H1 (cell line): ENCODE data around the gene ATAD3B. TPM values are rescaled to one million over a fixed set of nuclear protein-coding genes. Genes with fewer than 3 reads are reported as not detected.
"Not testable (repeated sequence)": the region's sequence is repeated elsewhere in the genome, so short reads cannot be mapped to it uniquely, and the experiment has no call there.

Experiments
- CTCF ChIA-PET: fragments of 300-600 bp; sonication (Branson Sonifier 250); formaldehyde crosslinking; loops from one replicate; lab custom pipeline; 2021; ENCODE audit not compliant: partially characterized antibody; lab: Charles Lee
- POLR2A ChIA-PET: fragments of 300-600 bp; sonication (Branson Sonifier 250); formaldehyde crosslinking; loops from one replicate; lab custom pipeline; 2021; ENCODE audit warnings: inconsistent platforms; ENCODE audit not compliant: partially characterized antibody; lab: Charles Lee
- DNase-seq, 2 experiments: peaks; one replicate each; pipeline versions ENCODE4 v3.0.0 to v3.0.0-alpha.2; 2010 to 2022; ENCODE audit warnings: low spot score in 2 of 2, low read depth in 1 of 2, mixed read lengths in 1 of 2
- FAIRE-seq: peaks from 2 replicates; lab custom pipeline; 2011; peaks lifted over from hg19 to GRCh38; lab: Jason Lieb, UNC
- H2AFZ ChIP-seq: 2 replicates; pipeline ENCODE4 v1.8.1; 2012; ENCODE audit warnings: low read length, inconsistent platforms
- H2AK5ac ChIP-seq: 2 replicates; pipeline ENCODE4 v1.6.1; 2013; ENCODE audit warnings: low read depth, low read length
- H2BK120ac ChIP-seq: replicated peaks from 2 replicates; pipeline ENCODE3; 2013; ENCODE audit warnings: low read depth, low read length, inconsistent platforms
- H2BK12ac ChIP-seq: 2 replicates; pipeline ENCODE4 v1.6.1; 2013; ENCODE audit warnings: low read depth, low read length
- H2BK15ac ChIP-seq: 2 replicates; pipeline ENCODE4 v1.6.1; 2013; ENCODE audit warnings: low read length
- H2BK20ac ChIP-seq: 2 replicates; pipeline ENCODE4 v1.6.1; 2013; ENCODE audit warnings: low read length
- H2BK5ac ChIP-seq: 2 replicates; pipeline ENCODE4 v1.6.1; 2013; ENCODE audit warnings: low read depth, low read length
- H3K14ac ChIP-seq: 2 replicates; pipeline ENCODE4 v1.6.1; 2013; ENCODE audit warnings: inconsistent platforms; ENCODE audit not compliant: insufficient read length
- H3K18ac ChIP-seq: 2 replicates; pipeline ENCODE4 v1.6.1; 2013; ENCODE audit warnings: low read length; ENCODE audit errors: extremely low read depth
- H3K23ac ChIP-seq: 2 replicates; pipeline ENCODE4 v1.6.1; 2013; ENCODE audit warnings: inconsistent platforms; ENCODE audit not compliant: insufficient read length
- H3K23me2 ChIP-seq: 2 replicates; pipeline ENCODE4 v1.6.1; 2013; ENCODE audit warnings: low read depth, low read length
- H3K27ac ChIP-seq: 2 replicates; pipeline ENCODE4 v1.6.1; 2011; ENCODE audit warnings: low read depth, low read length, inconsistent platforms
- H3K27me3 ChIP-seq, 4 experiments: replicated peaks in 1 of 4; 1 replicate in 1 of 4; 2 replicates in 3 of 4; pipeline versions ENCODE4 v1.6.1 to v1.8.1; 2011 to 2013; ENCODE audit warnings: low read length in 3 of 4, mild to moderate bottlenecking in 3 of 4, inconsistent platforms in 2 of 4, mixed read lengths in 2 of 4, moderate library complexity in 1 of 4; ENCODE audit not compliant: control insufficient read depth in 3 of 4, insufficient read depth in 3 of 4; ENCODE audit errors: extremely low read depth in 1 of 4
- H3K36me3 ChIP-seq, 4 experiments: 2 replicates each; pipeline versions ENCODE4 v1.6.1 to v1.8.1; 2011 to 2013; ENCODE audit warnings: mild to moderate bottlenecking in 4 of 4, low read length in 3 of 4, moderate library complexity in 2 of 4, control low read depth in 1 of 4, inconsistent platforms in 1 of 4; ENCODE audit not compliant: insufficient read depth in 4 of 4, control insufficient read depth in 2 of 4
- H3K4ac ChIP-seq: replicated peaks from 2 replicates; pipeline ENCODE3; 2013; ENCODE audit warnings: low read length, low read depth, mixed read lengths, inconsistent platforms; ENCODE audit not compliant: insufficient read length
- H3K4me1 ChIP-seq, 4 experiments: replicated peaks in 1 of 4; 1 replicate in 1 of 4; 2 replicates in 3 of 4; pipeline versions ENCODE4 v1.6.1 to v1.8.1; 2011 to 2013; ENCODE audit warnings: low read length in 3 of 4, inconsistent platforms in 2 of 4, mixed read lengths in 1 of 4; ENCODE audit not compliant: insufficient read depth in 4 of 4, control insufficient read depth in 3 of 4
- H3K4me2 ChIP-seq, 2 experiments: 2 replicates each; pipeline versions ENCODE4 v1.6.1 to v1.8.1; 2011 to 2013; ENCODE audit warnings: low read depth in 2 of 2, low read length in 2 of 2, control low read depth in 1 of 2, inconsistent platforms in 1 of 2, mild to moderate bottlenecking in 1 of 2; ENCODE audit not compliant: insufficient read depth in 1 of 2
- H3K4me3 ChIP-seq, 4 experiments: fragments of 200-600, 300-600 bp in 1 of 4; sonication (generic), shearing (Covaris generic), sonication (Bioruptor Twin) in 1 of 4; 2 replicates each; pipeline versions ENCODE4 v1.5.1 to v1.8.1; 2011 to 2016; ENCODE audit warnings: low read length in 4 of 4, low read depth in 3 of 4, control low read depth in 2 of 4, inconsistent platforms in 2 of 4, mild to moderate bottlenecking in 2 of 4, mixed read lengths in 1 of 4, moderate library complexity in 1 of 4; ENCODE audit not compliant: insufficient read depth in 2 of 4; ENCODE audit errors: extremely low read depth in 1 of 4
- H3K56ac ChIP-seq: replicated peaks from 2 replicates; pipeline ENCODE3; 2013; ENCODE audit warnings: low read depth, mild to moderate bottlenecking, mixed read lengths, low read length, inconsistent platforms; ENCODE audit not compliant: insufficient read length
- H3K79me1 ChIP-seq: 2 replicates; pipeline ENCODE4 v1.6.1; 2013; ENCODE audit warnings: low read depth, low read length, control low read depth
- H3K79me2 ChIP-seq, 2 experiments: 2 replicates each; pipeline versions ENCODE4 v1.6.1 to v1.8.1; 2012 to 2013; ENCODE audit warnings: low read length in 2 of 2, mild to moderate bottlenecking in 2 of 2, inconsistent platforms in 1 of 2; ENCODE audit not compliant: insufficient read depth in 2 of 2, control insufficient read depth in 1 of 2
- H3K9ac ChIP-seq, 4 experiments: replicated peaks in 1 of 4; 1 replicate in 1 of 4; 2 replicates in 3 of 4; pipeline versions ENCODE4 v1.6.1 to v1.8.1; 2011 to 2013; ENCODE audit warnings: low read depth in 3 of 4, low read length in 3 of 4, control low read depth in 2 of 4, mild to moderate bottlenecking in 2 of 4, moderate library complexity in 2 of 4, inconsistent platforms in 1 of 4; ENCODE audit errors: extremely low read depth in 1 of 4
- H3K9me3 ChIP-seq, 2 experiments: 2 replicates each; pipeline versions ENCODE4 v1.6.1 to v1.8.1; 2012 to 2013; ENCODE audit warnings: mild to moderate bottlenecking in 2 of 2, moderate library complexity in 2 of 2, control low read depth in 1 of 2, inconsistent platforms in 1 of 2, low read depth in 1 of 2, low read length in 1 of 2, mixed read lengths in 1 of 2; ENCODE audit not compliant: insufficient read depth in 2 of 2
- H4K20me1 ChIP-seq, 2 experiments: replicated peaks in 1 of 2; 2 replicates each; pipeline versions ENCODE3 to v1.8.1; 2011 to 2013; ENCODE audit warnings: inconsistent platforms in 2 of 2, low read length in 2 of 2, mild to moderate bottlenecking in 1 of 2; ENCODE audit not compliant: insufficient read depth in 2 of 2, control insufficient read depth in 1 of 2
- H4K5ac ChIP-seq: 2 replicates; pipeline ENCODE4 v1.6.1; 2013; ENCODE audit warnings: low read length, low read depth, mixed read lengths, inconsistent platforms; ENCODE audit not compliant: insufficient read length
- H4K8ac ChIP-seq: 2 replicates; pipeline ENCODE4 v1.8.0; 2013; ENCODE audit warnings: mild to moderate bottlenecking, moderate library complexity, low read length, inconsistent platforms; ENCODE audit not compliant: insufficient read depth; ENCODE audit errors: extremely low read depth
- H4K91ac ChIP-seq: replicated peaks from 2 replicates; pipeline ENCODE3; 2013; ENCODE audit warnings: low read length, mixed read lengths, inconsistent platforms; ENCODE audit not compliant: insufficient read length
- WGBS, 2 experiments: shearing (Covaris generic) in 1 of 2; methylation state at CpG; one replicate each; pipeline versions ENCODE4 v1.1.6 to v1.1.7; 2013 to 2015; ENCODE audit warnings: low lambda C conversion rate in 2 of 2, mixed read lengths in 2 of 2, inconsistent platforms in 1 of 2, low coverage in 1 of 2, missing lambda C conversion rate in 1 of 2; ENCODE audit not compliant: insufficient replicate concordance in 2 of 2, insufficient coverage in 1 of 2, insufficient read length in 1 of 2; ENCODE audit errors: extremely low coverage in 1 of 2, missing lambda C conversion rate in 1 of 2; 5-methylcytosine and 5-hydroxymethylcytosine counted together
- polyA plus RNA-seq, 7 experiments: library from polyadenylated mRNA; depleted of rRNA in 3 of 7; stranded (reverse) in 5 of 7; unstranded in 2 of 7; fragments of >200 nt in 5 of 7; fragments of 200-250 nt in 2 of 7; gene quantifications; 1 replicate in 5 of 7; 2 replicates in 1 of 7; 4 replicates in 1 of 7; pipeline versions ENCODE4 v1.2.1 to v1.2.3, GENCODE V29; 2011 to 2013; ENCODE audit warnings: missing spikeins in 2 of 7, mixed read lengths in 2 of 7
- total RNA-seq: library from RNA; stranded (reverse); fragmentation: NEBNext Ultra II Directional; extraction: Animal tissue kit (Norgen Biotek cat#: 25700); gene quantifications from 2 replicates; pipeline ENCODE4 v1.2.1, GENCODE V29; 2021

Gene ATAD3B
- total and polyA plus RNA-seq, 2 of the 8 experiments (the other 6 are each of a cell fraction or from before 2014, with no cell fraction given) = 31.3 to 63.0 TPM

GRCh38 chr1:1514376-1514775 lies 42.8 kb downstream of the ATAD3B start:
- not testable (repeated sequence) for H2AFZ ChIP-seq, DNase-seq, H3K4me2 ChIP-seq, H4K5ac ChIP-seq, H3K18ac ChIP-seq, H2BK120ac ChIP-seq, H3K79me2 ChIP-seq, H3K27me3 ChIP-seq, H3K9me3 ChIP-seq, FAIRE-seq, H4K91ac ChIP-seq, H4K8ac ChIP-seq, H3K79me1 ChIP-seq, H3K9ac ChIP-seq, H3K4me1 ChIP-seq, H3K4ac ChIP-seq, H2AK5ac ChIP-seq, H3K27ac ChIP-seq, H3K23me2 ChIP-seq, H4K20me1 ChIP-seq, H2BK20ac ChIP-seq, H3K56ac ChIP-seq, H2BK15ac ChIP-seq, H3K23ac ChIP-seq, H2BK12ac ChIP-seq, H3K4me3 ChIP-seq, H2BK5ac ChIP-seq, H3K14ac ChIP-seq
- ChIA-PET CTCF (interaction anchor here (1.0 kb wide), 1 partner anchor 12 kb away, joined by 3 read pairs; no protein-coding TSS in a partner anchor), POLR2A (interaction anchor here (1.1 kb wide), 1 partner anchor 22 kb away, joined by 5 read pairs; no protein-coding TSS in a partner anchor)
- H3K36me3 ChIP-seq = peaks cover 4 to 15% (median 9%) of the 10 kb centered on the region in 4 experiments; a peak in 6 of 8 replicates
- WGBS, 2 experiments = 93% methylated on average over 10 of the region's 16 CpGs; no CpG with 5 or more reads in 1 of the 2 experiments

GRCh38 chr1:1516923-1517322 lies 45.4 kb downstream of the ATAD3B start:
- H2AFZ ChIP-seq, H3K27ac ChIP-seq, H2BK120ac ChIP-seq, H3K79me2 ChIP-seq, H3K9ac ChIP-seq, H3K23ac ChIP-seq, H3K4me2 ChIP-seq, H2BK15ac ChIP-seq, H3K4ac ChIP-seq, H2BK20ac ChIP-seq, POLR2A ChIA-PET, H2BK5ac ChIP-seq, DNase-seq, H3K23me2 ChIP-seq, H3K14ac ChIP-seq, H4K5ac ChIP-seq, H2BK12ac ChIP-seq, H4K8ac ChIP-seq, H4K91ac ChIP-seq, H3K4me1 ChIP-seq, H4K20me1 ChIP-seq, H3K27me3 ChIP-seq, H2AK5ac ChIP-seq, CTCF ChIA-PET, H3K4me3 ChIP-seq, H3K56ac ChIP-seq, H3K18ac ChIP-seq, H3K79me1 ChIP-seq, FAIRE-seq, H3K9me3 ChIP-seq: not testable (repeated sequence)
- WGBS, 2 experiments = 98% methylated on average over 14 of the region's 14 CpGs; no CpG with 5 or more reads in 1 of the 2 experiments
- peaks cover 8 to 26% (median 15%) of the 10 kb centered on the region in 4 experiments for H3K36me3 ChIP-seq
